HEK293 (cell line): ENCODE measurements around the gene YPEL5.

Experiments used
- KLF1 ChIP-seq: fragments of 450-650 bp; formaldehyde crosslinking; IDR thresholded peaks from 2 replicates; pipeline ENCODE4 v1.5.1; 2016; ENCODE audit warnings: missing biosample characterization, missing genetic modification characterization
- TCF7L2 ChIP-seq: IDR thresholded peaks from 2 replicates; pipeline ENCODE4 v1.6.1; 2011; ENCODE audit warnings: low read depth, mild to moderate bottlenecking, inconsistent platforms, low read length, moderate library complexity, borderline replicate concordance
- ZBTB7A ChIP-seq: fragments of 450-650 bp; formaldehyde crosslinking; IDR thresholded peaks from 2 replicates; pipeline ENCODE4 v1.5.1; 2016; ENCODE audit warnings: low read depth, missing biosample characterization, missing genetic modification characterization
- ZNF155 ChIP-seq: fragments of 450-650 bp; formaldehyde crosslinking; IDR thresholded peaks from 2 replicates; pipeline ENCODE4 v1.5.1; 2016; ENCODE audit warnings: missing biosample characterization, missing genetic modification characterization
- ZNF274 ChIP-seq, 2 experiments: fragments of 200-500 bp in 1 of 2; fragments of 450-650 bp in 1 of 2; sonication (Bioruptor generic) in 1 of 2; formaldehyde crosslinking in 1 of 2; IDR thresholded peaks; 2 replicates each; pipeline versions ENCODE4 v1.5.1 to v1.6.1; 2014 to 2016; ENCODE audit warnings: borderline replicate concordance in 1 of 2, inconsistent platforms in 1 of 2, low read length in 1 of 2, missing biosample characterization in 1 of 2, missing genetic modification characterization in 1 of 2
- ZNF354C ChIP-seq: fragments of 450-650 bp; formaldehyde crosslinking; IDR thresholded peaks from 2 replicates; pipeline ENCODE4 v1.5.1; 2016; ENCODE audit warnings: missing biosample characterization, missing genetic modification characterization, low read depth, borderline replicate concordance
- ZNF426 ChIP-seq: fragments of 450-650 bp; formaldehyde crosslinking; IDR thresholded peaks from 2 replicates; pipeline ENCODE4 v1.5.1; 2017; ENCODE audit warnings: missing biosample characterization, missing genetic modification characterization, mild to moderate bottlenecking, inconsistent platforms, moderate library complexity
- ZNF660 ChIP-seq: fragments of 450-650 bp; IDR thresholded peaks from 2 replicates; pipeline ENCODE4 v1.5.1; 2018; ENCODE audit warnings: missing biosample characterization, mild to moderate bottlenecking, missing genetic modification characterization
- TF ChIP-seq, protein P1 (sequence below): fragments of 450-650 bp; formaldehyde crosslinking; IDR thresholded peaks from 2 replicates; pipeline ENCODE4 v1.5.1; 2016; ENCODE audit warnings: missing biosample characterization, missing genetic modification characterization

DNA sequence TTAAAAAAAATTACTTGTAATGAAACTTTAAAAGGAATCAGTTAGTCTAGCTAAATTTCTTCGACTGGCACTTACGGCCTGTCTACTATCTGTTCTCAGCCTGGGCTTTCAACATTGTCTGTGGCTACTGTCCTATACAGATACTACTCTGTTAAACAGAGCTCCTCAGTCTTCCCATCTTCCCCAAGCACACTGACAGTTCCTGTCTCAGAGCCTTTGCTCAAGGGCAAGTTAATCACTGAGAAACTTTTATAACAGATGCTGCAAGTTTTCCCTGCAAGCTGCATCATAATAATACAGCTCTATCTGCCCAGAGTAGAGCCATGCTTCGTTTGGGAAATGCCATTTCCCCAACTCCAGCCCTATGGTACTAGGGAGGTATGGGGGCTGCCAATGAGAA is 11.3 kb upstream of the YPEL5 start:
- TF ChIP-seq ZBTB7A (tag by site-specific recombination) (no peak), ZNF354C (no peak), ZNF155 (tag by site-specific recombination) (no peak), ZNF660 (tag by site-specific recombination) (no peak), KLF1 (tag by site-specific recombination) (no peak), ZNF426 (no peak), ZNF274 (IDR thresholded peaks at IDR 0.05; ENCODE audit: low read length) (no peak), ZNF274 (tag by site-specific recombination; IDR thresholded peaks at IDR 0.05; ENCODE audit: borderline replicate concordance) (no peak), TCF7L2 (no peak)
- TF ChIP-seq, protein P1, sequence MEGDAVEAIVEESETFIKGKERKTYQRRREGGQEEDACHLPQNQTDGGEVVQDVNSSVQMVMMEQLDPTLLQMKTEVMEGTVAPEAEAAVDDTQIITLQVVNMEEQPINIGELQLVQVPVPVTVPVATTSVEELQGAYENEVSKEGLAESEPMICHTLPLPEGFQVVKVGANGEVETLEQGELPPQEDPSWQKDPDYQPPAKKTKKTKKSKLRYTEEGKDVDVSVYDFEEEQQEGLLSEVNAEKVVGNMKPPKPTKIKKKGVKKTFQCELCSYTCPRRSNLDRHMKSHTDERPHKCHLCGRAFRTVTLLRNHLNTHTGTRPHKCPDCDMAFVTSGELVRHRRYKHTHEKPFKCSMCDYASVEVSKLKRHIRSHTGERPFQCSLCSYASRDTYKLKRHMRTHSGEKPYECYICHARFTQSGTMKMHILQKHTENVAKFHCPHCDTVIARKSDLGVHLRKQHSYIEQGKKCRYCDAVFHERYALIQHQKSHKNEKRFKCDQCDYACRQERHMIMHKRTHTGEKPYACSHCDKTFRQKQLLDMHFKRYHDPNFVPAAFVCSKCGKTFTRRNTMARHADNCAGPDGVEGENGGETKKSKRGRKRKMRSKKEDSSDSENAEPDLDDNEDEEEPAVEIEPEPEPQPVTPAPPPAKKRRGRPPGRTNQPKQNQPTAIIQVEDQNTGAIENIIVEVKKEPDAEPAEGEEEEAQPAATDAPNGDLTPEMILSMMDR, result no peak
